NCI-H146 (cell line): ENCODE data around the gene MOB4.
"Not testable (repeated sequence)": the region's sequence is repeated elsewhere in the genome, so short reads cannot be mapped to it uniquely, and the experiment has no call there.

ENCODE experiments used
- DNase-seq: peaks from one replicate; lab custom pipeline; 2025; lab: John Stamatoyannopoulos, UW

Gene MOB4

GRCh38 chr2:197515739-197516392 lies at the start of gene MOB4:
Gene MOB4 (plus strand): TSS chr2:197516066. CDS start chr2:197516087, 21 bp downstream.
- DNase-seq = peak; percentile 90

DNA sequence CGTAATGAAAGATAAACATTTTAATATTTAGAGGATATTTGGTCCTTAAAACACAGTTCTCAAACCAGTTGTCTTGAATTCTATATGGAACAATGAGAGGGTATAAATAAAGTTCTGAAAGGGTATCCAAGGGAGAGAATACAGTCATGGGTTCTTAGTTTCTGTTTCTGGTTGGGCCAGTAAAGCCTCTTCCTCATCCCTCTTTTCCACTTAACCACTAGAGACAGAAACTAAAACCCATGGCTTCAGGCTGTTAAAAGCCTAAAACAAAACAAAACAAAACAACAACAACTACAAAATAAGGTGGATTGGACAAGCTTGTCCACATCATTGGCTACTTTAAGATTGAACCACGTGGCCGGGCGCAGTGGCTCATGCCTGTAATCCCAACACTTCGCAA lies 43.7 kb upstream of the MOB4 start:
- DNase-seq = no peak

DNA sequence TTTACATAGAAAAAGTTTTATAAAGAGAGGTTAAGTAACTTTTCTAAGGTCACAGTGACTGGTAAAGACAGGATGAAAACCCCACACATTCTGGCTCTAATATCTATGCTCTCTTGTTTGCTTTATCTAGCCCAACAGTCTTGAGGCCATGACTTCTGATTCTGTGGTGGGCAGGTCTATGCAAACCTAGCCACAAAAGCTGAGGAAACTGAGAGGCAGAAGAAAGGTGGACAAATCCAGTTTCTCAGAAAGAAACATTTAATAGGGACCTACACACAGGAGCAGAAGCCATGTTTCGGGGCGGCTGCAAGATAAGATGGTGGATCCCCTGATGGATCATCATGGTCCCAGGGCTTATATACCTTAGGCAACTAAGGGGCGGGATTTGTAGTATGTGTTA lies 38.1 kb upstream of the MOB4 start:
- no peak for DNase-seq

DNA sequence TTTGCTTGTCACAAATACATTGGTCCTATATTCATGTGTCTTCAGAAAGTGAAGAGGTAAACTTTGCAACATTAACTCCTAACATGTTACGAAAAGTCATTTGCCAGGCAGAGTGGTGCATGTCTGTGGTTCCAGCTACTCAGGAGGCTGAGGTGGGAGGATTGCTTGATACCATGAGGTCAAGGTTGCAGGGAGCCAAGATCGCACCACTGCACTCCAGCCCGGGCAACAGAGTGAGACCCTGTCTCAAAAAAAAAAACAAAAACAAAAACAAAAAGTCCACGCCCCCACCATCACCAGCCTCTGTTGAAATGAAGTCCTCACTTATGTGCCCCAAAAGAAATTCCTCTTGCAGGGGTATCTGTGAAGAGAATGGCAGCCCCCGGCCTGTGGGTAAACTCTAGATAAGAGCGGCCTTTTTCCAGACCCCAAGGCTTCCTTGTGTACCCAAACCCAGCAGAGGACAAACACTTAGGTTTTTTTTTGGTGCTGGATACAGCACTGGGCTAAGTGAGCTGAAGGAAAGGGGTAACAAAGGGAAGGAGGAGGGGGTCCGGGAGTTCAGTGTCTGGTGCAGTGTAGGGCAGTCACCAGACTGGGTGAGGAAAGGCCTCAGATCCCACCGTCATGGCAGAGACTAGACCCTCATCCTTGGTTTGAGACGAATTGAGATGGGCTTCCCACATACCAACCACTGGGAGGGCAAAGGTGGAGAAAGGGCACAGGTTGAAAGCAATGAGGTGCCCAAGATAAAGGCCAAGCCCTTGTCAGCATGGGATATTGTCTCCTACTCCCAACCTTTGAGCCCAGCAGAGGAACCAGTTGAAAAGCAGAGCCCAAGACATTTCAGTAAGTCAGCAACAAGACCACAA lies 35.5 kb upstream of the MOB4 start:
- no peak for DNase-seq

- DNase-seq = not testable (repeated sequence)
These were observed 31.6 kb upstream of the MOB4 start for GRCh38 chr2:197484248-197484647.

DNA sequence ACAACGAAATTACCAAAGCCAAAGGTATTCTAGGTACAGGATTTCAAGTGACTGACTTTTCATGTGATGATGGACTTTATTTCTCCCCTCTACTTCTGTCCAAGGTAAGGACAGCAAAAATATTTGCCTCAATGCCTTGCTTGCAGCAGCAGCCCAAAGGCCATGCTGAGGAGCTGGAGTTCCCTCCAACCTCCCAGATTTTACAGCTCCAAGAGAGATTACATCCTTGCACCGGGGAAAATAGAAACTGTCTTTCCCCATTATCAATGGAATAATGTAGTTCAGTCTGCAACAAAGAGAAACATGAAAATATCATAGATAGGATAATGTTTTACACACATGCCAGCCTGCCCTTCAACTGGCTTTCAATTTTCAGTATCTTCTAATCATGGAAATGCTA lies 29.7 kb upstream of the MOB4 start:
- no peak for DNase-seq

DNA sequence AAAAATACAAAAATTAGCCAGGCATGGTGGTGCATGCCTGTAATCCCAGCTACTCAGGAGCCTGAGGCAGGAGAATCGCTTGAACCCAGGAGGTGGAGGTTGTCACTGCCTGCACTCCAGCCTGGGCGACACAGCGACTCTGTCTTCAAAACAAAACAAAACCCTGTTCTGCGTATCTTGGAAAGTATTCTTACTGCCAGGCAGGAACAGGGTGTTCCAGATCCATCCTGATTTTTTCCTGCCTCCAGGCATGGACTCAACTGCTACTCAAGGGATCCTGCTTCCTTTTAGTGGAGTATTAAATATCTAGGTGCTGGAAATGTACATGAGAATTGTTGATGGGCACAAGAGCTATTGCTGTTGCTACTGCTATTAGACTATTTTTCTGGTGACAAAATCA lies 28.5 kb upstream of the MOB4 start:
- no peak for DNase-seq

DNA sequence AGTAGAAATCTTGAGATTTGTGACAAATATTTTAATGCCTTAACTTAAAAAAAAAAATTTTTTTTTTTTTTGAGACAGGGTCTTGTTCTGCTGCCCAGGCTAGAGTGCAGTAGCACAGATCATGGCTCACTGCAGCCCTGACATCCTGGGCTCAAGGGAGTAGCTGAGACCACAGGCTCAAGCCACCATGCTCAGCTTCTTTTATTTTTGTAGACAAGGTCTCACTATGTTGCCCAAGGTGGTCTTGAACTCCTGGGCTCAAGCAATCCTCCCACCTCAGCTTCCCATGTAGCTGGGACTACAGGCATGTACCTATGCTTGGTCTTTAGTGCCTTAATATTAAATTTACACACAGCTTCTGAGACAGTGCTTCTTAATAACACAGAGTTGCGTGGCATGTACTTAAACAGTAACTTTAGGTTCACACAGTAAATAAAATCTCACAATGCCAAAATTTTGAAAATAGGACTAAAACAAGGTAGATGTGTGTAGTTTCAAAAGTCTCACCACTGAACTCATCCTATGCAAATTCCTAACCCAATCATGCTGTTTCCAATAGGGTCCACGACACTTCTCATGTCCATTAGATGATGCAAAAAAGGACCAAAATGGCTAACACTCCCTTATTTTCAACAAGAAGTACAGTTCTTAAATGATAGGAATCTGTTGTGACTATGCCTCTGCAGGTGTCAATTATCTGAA lies 20.3 kb upstream of the MOB4 start:
- no peak for DNase-seq

GRCh38 chr2:197496695-197497094 lies 19.2 kb upstream of the MOB4 start:
- no peak for DNase-seq

DNA sequence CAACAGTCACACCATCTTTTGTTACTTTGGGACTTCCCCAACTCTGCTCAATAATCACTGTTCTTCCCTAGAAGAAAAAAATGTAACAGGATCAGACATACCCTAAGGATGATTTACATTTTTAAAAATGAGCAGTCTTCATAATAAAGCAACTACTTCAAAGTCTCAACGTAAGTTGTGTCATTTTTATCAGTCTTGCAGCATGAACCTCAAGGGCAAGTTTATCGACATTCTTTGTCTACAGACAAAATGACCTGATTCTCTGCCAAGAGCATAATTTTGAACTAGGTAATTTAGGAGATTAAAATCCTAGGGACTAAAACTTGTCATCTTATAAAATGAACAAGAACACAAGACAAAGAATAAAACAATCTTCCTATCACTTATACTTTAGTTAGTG lies 18.5 kb upstream of the MOB4 start:
- no peak for DNase-seq

- no peak for DNase-seq
These were observed 17.5 kb upstream of the MOB4 start for GRCh38 chr2:197498235-197498936.

- peak; percentile 73 for DNase-seq
These were observed 16.8 kb upstream of the MOB4 start for GRCh38 chr2:197498937-197499593.

DNA sequence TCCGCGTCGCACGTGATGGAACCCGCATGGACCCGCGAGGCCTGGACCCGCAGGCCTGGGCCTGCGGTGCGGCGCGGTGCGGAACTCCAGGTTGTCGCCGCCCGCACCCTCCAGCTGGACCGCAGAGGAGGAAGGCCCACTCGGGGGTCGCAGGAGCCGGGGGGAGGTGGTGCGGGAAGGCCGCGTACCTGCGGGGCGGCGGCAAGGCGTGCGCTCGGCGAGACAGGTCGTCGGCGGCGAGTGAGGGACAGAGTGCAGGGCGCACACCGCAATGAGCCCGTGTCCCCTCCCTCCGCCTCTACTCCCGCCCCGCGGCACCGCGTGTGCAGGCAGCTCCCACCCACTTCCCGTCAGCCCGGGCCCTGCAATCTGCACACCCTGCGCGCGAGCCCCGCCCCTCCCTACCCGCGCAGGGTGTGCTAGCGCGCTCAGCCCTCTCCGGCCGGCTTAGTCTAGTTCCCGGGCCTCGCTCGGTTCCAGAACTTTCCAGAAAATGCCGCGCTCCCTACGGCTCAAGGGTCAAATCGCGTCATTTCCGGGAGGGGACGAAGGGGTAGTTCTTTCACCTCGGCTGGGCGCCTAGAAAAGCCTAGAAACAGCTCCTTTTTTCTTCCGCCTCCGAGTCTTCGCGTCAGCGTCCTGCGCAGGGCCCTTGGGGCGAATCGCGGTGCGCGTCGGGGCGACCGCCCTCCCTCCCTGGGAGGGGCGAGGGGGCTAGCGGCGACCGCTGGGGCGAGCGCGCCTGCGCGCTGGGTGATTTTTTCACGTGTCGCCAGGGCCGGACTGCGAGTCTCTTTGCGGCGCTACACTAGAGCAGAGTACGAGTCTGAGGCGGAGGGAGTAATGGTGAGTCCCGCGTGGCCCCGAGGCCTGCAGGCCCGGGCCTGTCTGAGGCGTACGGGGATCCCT lies 16.0 kb upstream of the MOB4 start, which contains the start of the genes HSPD1 and HSPE1:
HSPD1 (minus strand) TSS at position 247 of the 909 bp plus-strand sequence. CDS start 992 bp downstream, outside the sequence.
HSPE1 (plus strand) TSS at position 786 of the 909 bp plus-strand sequence; CDS start at position 844, 58 bp downstream.
- peak; percentile 95 for DNase-seq

DNA sequence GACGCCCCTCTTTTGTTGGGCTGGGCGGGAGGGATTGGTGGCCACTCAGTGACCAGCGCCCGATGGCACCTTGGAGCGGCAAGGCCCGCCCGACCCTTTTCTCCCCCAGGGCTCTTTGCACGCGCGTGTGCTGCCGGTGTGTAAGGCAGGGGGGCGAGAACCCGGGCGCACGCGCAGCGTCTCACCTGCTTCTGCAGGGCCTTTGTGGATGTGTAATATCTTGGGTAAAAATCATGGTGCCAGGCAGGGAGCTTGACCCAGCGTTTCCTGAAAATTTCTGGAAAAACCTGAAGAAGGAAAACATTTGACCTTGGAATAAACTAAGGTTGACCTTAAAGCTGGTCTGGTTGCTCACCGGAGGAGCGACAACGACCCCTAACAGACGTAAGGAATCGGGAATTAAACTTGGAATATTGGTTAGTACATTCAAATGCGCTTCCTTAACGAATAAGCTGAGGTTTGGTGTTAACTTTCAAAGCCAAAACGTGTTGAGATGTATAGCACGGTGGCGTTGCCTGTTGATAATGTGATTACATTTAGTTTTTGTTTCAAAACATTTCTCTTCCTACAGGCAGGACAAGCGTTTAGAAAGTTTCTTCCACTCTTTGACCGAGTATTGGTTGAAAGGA lies 15.2 kb upstream of the MOB4 start:
- DNase-seq = peak; percentile 74

DNA sequence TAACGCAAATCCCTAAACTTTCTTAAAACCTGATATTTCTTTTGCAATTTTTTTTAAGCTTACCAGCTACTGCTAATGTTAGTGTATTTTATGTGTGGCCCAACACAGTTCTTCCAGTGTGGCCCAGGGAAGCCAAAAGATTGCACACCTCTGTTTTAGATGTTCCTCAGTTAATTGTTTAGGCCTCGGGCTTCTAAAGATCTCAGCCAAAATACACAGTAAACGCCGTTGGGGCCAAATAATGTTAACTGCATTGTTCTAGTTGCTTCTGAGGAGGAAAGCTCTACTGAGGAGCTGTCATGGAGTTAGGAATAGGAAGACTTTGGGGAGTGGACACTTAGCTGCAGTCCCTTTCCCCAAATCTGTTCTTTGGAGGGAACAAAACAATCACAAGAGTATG lies 13.7 kb upstream of the MOB4 start:
- DNase-seq = no peak

DNA sequence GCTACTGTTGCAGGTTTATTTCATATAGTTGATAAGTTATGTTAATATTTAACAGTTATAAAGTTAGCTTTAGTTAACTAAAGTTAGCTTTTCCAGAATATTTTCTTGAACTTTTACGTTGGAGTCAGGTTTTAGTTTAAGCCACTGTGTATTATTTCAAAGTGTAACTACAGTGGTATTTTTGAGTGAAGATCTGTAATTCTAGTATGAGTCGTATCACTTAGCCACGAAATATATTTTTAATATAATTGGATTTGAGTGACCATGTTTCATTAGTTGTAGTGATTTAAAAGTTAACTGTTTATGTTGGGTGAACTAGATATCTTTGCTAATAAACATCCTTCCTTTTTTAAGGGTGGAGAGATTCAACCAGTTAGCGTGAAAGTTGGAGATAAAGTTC lies 13.2 kb upstream of the MOB4 start:
- DNase-seq = no peak

DNA sequence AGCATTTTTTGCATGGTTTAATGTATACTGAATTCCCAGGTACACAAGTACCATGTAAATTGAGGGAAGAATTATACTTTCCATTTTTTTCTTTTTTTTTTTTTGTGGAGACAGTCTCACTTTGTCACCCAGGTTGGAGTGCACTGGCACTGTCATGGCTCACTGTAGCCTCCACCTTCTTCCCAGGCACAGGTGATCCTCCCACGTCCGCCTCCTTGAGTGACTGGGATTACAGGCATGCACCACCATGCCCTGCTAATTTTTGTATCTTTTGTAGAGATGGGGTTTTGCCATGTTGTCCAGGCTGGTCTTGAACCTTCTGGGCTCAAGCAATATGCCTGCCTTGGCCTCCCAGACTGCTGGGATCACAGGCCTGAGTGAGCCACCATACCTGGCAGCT lies 11.9 kb upstream of the MOB4 start:
- DNase-seq = no peak

- no peak for DNase-seq
These were observed 11.4 kb upstream of the MOB4 start for GRCh38 chr2:197504512-197504911.

DNA sequence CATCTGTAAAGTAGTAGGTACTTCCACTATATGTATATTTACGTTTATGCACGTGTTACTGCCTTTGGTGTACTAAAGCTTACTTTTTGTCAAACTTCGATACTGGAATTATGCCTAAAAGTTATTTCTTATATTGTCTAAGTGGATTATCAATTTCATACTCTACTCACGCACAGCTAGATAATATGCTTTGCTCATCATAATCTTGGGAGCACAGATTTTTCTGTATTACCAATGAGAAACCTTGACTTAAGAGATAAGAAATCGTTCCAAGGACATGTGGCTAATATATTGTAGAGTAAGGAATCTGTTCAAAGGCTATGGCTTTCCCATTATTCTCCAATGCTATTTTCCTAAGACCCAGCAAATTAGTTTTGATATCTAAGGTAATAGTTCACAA lies 9.2 kb upstream of the MOB4 start:
- DNase-seq = no peak

DNA sequence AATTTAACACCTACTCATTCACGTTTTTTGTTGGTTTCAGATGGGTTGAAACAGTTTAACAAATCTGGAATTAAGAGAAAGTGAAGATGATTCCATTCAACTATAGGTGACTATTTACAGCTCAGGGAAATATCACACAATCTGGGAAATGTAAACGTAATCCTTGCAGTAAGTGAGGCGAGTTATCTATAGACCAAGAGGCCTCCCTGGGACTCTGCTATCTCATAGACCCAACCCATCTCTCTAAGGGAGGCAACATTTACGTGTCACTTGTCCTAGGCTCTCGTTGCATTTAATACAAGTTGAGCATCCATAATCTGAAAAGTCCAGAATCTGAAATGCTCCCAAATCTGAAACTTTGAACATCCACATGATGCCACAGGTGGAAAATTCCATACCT lies 2.0 kb upstream of the MOB4 start:
- DNase-seq = no peak
